ENCODE data around the gene ARHGEF28. TPM values are rescaled to one million over a fixed set of nuclear protein-coding genes. Genes with fewer than 3 reads are reported as not detected.

ARHGEF28 gene
- total RNA-seq, 2 donors from 2014 or later: 7.6 to 8.0 TPM

- Histone ChIP-seq H3K4me1 (no peaks in the 10 kb centered on the region), H3K36me3 (no peaks in the 10 kb centered on the region), H3K9me3 (no peaks in the 10 kb centered on the region), H3K27me3 (no peaks in the 10 kb centered on the region), H3K4me3 (no peak overlapping the region), H3K27ac (no peak overlapping the region), H3K9ac (ENCODE audit: low read depth in 2 of 2, low read length in 2 of 2) (no peak overlapping the region)
- intact Hi-C loops (cut with DNase I): no loop called here
- DNase-seq: no peak
- TF ChIP-seq CTCF (IDR thresholded peaks at IDR 0.05): no peak
Observed at GRCh38 chr5:73942783-73943182, 316.8 kb downstream of the ARHGEF28 start.

GRCh38 chr5:73943397-73943796 lies 317.4 kb downstream of the ARHGEF28 start:
- Histone ChIP-seq H3K9me3 (no peaks in the 10 kb centered on the region), H3K9ac (ENCODE audit: low read depth in 2 of 2, low read length in 2 of 2) (no peak overlapping the region), H3K27me3 (no peaks in the 10 kb centered on the region), H3K36me3 (no peaks in the 10 kb centered on the region), H3K4me3 (no peak overlapping the region), H3K4me1 (no peaks in the 10 kb centered on the region), H3K27ac (no peak overlapping the region)
- intact Hi-C loops (cut with DNase I): no loop called here
- DNase-seq: no peak
- no peak for TF ChIP-seq CTCF (IDR thresholded peaks at IDR 0.05)

GRCh38 chr5:73944581-73944980 lies 318.6 kb downstream of the ARHGEF28 start:
- Histone ChIP-seq H3K4me1 (no peaks in the 10 kb centered on the region), H3K4me3 (no peak overlapping the region), H3K9ac (ENCODE audit: low read depth in 2 of 2, low read length in 2 of 2) (no peak overlapping the region), H3K9me3 (no peaks in the 10 kb centered on the region), H3K36me3 (no peaks in the 10 kb centered on the region), H3K27me3 (no peaks in the 10 kb centered on the region), H3K27ac (no peak overlapping the region)
- intact Hi-C loops (cut with DNase I): no loop called here
- TF ChIP-seq CTCF (IDR thresholded peaks at IDR 0.05): no peak
- no peak for DNase-seq

- intact Hi-C loops (cut with DNase I): no loop called here
- Histone ChIP-seq H3K9ac (ENCODE audit: low read depth in 2 of 2, low read length in 2 of 2) (no peak overlapping the region), H3K9me3 (no peaks in the 10 kb centered on the region), H3K27ac (no peak overlapping the region), H3K36me3 (no peaks in the 10 kb centered on the region), H3K4me1 (no peaks in the 10 kb centered on the region), H3K4me3 (no peak overlapping the region), H3K27me3 (no peaks in the 10 kb centered on the region)
- peak; percentile 52 for DNase-seq
- TF ChIP-seq CTCF (IDR thresholded peaks at IDR 0.05): no peak
Observed at GRCh38 chr5:73945505-73945904, 319.5 kb downstream of the ARHGEF28 start.

GRCh38 chr5:73946278-73946677 lies 320.3 kb downstream of the ARHGEF28 start:
- intact Hi-C loops (cut with DNase I): no loop called here

More at GRCh38 chr5:73946278-73946677, 320.3 kb downstream of the ARHGEF28 start:
- Histone ChIP-seq H3K4me1 (no peaks in the 10 kb centered on the region), H3K9me3 (no peaks in the 10 kb centered on the region), H3K9ac (ENCODE audit: low read depth in 2 of 2, low read length in 2 of 2) (no peak overlapping the region), H3K4me3 (no peak overlapping the region), H3K27me3 (no peaks in the 10 kb centered on the region), H3K27ac (no peak overlapping the region), H3K36me3 (no peaks in the 10 kb centered on the region)
- DNase-seq: no peak
- no peak for TF ChIP-seq CTCF (IDR thresholded peaks at IDR 0.05)

Measured in colonic mucosa (tissue), 4 donors.